Breast epithelium (tissue), 4 donors: ENCODE data around the gene ZNF211. TPM values are rescaled to one million over a fixed set of nuclear protein-coding genes. Genes with fewer than 3 reads are reported as not detected.
A peak's percentile ranks its signal among the peaks of the same experiment; 100 is the strongest.

Experiments used
- DNase-seq, 2 donors: peaks; one replicate each; pipeline ENCODE4 v3.0.0-alpha.2; 2019; ENCODE audit warnings: low spot score in 2 of 2
- H3K27ac ChIP-seq, 2 donors: fragments of 200-600 bp; sonication (generic) in 1 of 2; one replicate each; pipeline ENCODE4 v1.5.1; 2016 to 2019; ENCODE audit warnings: mild to moderate bottlenecking in 1 of 2
- H3K27me3 ChIP-seq, 2 donors: fragments of 200-600 bp; sonication (generic) in 1 of 2; one replicate each; pipeline versions ENCODE4 v1.5.1 to v1.6.0; 2017 to 2019; ENCODE audit warnings: control low read depth in 1 of 2, mild to moderate bottlenecking in 1 of 2
- H3K36me3 ChIP-seq: fragments of 200-600 bp; one replicate; pipeline ENCODE4 v1.5.1; 2019
- H3K4me1 ChIP-seq, 2 donors: fragments of 200-600 bp; sonication (generic); one replicate each; pipeline ENCODE4 v1.5.1; 2016 to 2019; ENCODE audit warnings: control low read depth in 1 of 2
- H3K4me3 ChIP-seq, 3 donors: fragments of 200-600 bp; sonication (generic); 1 replicate in 2 of 3; 2 replicates in 1 of 3; pipeline ENCODE4 v1.5.1; 2016 to 2019; ENCODE audit warnings: mild to moderate bottlenecking in 3 of 3, moderate library complexity in 2 of 3
- H3K9me3 ChIP-seq, 2 donors: fragments of 200-600 bp; sonication (generic) in 1 of 2; one replicate each; pipeline ENCODE4 v1.5.1; 2016 to 2019; ENCODE audit warnings: control low read depth in 1 of 2
- POLR2A ChIP-seq: fragments of 450-650 bp; IDR thresholded peaks from one replicate; pipeline ENCODE4 v1.6.1; 2016; ENCODE audit warnings: antibody characterized with exemption, mild to moderate bottlenecking, moderate library complexity
- POLR2AphosphoS5 ChIP-seq, 3 donors: sonication (generic); formaldehyde crosslinking; IDR thresholded peaks; one replicate each; pipeline ENCODE4 v1.6.1; 2017; ENCODE audit warnings: antibody characterized with exemption in 3 of 3
- intact Hi-C: fragments of 100-400 bp; cut with DNase I; formaldehyde crosslinking; loops from one replicate; pipeline ENCODE4 v1.15.1; 2023; ENCODE audit warnings: low total_unique reads
- total RNA-seq, 3 donors: library from RNA; depleted of rRNA; stranded (reverse); fragments of >200 nt; gene quantifications; one replicate each; pipeline ENCODE4 v1.1.0, GENCODE V29; 2016
- TF ChIP-seq, protein P1 (sequence below), 3 donors: fragments of 450-650 bp; IDR thresholded peaks; one replicate each; pipeline ENCODE4 v1.5.1; 2016 to 2017; ENCODE audit warnings: antibody characterized with exemption in 3 of 3, mild to moderate bottlenecking in 3 of 3, moderate library complexity in 3 of 3

Gene ZNF211
- total RNA-seq, 3 donors from 2014 or later = 8.2 to 23.1 (median 16.4) TPM

DNA sequence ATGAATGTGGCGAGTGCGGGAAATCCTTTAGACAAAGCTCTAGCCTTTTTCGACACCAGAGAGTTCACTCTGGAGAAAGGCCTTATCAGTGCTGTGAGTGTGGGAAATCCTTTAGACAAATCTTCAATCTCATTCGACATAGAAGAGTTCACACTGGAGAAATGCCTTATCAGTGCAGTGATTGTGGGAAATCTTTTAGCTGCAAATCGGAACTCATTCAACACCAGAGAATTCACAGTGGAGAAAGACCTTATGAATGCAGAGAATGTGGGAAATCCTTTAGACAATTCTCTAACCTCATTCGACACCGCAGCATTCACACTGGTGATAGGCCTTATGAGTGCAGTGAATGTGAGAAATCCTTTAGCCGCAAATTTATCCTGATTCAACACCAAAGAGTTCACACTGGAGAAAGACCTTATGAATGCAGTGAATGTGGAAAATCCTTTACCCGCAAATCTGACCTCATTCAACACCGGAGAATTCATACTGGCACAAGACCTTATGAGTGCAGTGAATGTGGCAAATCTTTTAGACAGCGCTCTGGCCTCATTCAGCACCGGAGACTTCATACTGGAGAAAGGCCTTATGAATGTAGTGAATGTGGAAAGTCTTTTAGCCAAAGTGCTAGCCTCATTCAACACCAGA lies 54.5 kb downstream of the ZNF211 start:
- H3K27ac ChIP-seq = no peak overlapping the region
- peaks cover 86 to 95% of the 10 kb centered on the region in 2 donors for H3K9me3 ChIP-seq
- H3K4me3 ChIP-seq = peak overlapping the region in 1 of 3 donors; percentile 4
- H3K4me1 ChIP-seq = no peaks in the 10 kb centered on the region
- H3K36me3 ChIP-seq = peaks cover 22% of the 10 kb centered on the region
- intact Hi-C loops = no loop called here
- TF ChIP-seq POLR2AphosphoS5 (IDR thresholded peaks at IDR 0.05) (no peak), POLR2A (no peak)
- TF ChIP-seq, protein P1, sequence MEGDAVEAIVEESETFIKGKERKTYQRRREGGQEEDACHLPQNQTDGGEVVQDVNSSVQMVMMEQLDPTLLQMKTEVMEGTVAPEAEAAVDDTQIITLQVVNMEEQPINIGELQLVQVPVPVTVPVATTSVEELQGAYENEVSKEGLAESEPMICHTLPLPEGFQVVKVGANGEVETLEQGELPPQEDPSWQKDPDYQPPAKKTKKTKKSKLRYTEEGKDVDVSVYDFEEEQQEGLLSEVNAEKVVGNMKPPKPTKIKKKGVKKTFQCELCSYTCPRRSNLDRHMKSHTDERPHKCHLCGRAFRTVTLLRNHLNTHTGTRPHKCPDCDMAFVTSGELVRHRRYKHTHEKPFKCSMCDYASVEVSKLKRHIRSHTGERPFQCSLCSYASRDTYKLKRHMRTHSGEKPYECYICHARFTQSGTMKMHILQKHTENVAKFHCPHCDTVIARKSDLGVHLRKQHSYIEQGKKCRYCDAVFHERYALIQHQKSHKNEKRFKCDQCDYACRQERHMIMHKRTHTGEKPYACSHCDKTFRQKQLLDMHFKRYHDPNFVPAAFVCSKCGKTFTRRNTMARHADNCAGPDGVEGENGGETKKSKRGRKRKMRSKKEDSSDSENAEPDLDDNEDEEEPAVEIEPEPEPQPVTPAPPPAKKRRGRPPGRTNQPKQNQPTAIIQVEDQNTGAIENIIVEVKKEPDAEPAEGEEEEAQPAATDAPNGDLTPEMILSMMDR (IDR thresholded peaks at IDR 0.05) = no peak
- no peak for DNase-seq
- H3K27me3 ChIP-seq = no peaks in the 10 kb centered on the region

DNA sequence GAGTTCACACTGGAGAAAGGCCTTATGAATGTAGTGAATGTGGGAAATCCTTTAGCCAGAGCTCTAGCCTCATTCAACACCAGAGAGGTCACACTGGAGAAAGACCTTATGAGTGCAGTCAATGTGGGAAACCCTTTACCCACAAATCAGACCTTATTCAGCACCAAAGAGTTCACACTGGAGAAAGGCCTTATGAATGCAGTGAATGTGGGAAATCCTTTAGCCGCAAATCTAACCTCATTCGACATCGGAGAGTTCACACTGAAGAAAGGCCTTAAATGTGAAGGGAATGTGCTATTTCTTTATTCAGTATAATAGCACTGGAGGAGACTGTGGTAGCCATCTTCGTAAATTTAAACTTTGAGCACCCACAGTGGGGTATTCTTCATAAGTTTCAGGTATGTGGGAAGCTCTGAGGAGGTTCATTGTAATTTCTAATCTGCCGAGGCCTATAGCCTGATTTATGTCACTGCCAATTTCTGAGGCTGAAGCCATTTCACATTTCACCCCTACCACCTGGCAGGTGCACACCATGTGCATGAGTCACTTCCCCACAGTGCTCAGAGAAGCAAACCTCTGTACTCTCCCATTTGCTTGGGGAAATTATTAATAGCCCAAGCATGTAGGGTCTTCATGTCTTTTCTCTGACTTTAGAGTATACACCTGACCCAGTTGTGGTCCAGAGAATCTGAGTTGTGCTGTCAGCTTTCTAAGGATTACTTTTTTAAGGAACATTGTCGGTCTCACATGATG lies 55.2 kb downstream of the ZNF211 start:
- Histone ChIP-seq H3K9me3 (peaks cover 87 to 98% of the 10 kb centered on the region in 2 donors), H3K36me3 (peaks cover 22% of the 10 kb centered on the region), H3K27ac (no peak overlapping the region), H3K27me3 (no peaks in the 10 kb centered on the region), H3K4me3 (no peak overlapping the region), H3K4me1 (no peaks in the 10 kb centered on the region)
- no peak for DNase-seq
- intact Hi-C loops = no loop called here
- no peak for TF ChIP-seq POLR2AphosphoS5 (IDR thresholded peaks at IDR 0.05)
- TF ChIP-seq POLR2A = no peak
- TF ChIP-seq, protein P1 (IDR thresholded peaks at IDR 0.05) = no peak

DNA sequence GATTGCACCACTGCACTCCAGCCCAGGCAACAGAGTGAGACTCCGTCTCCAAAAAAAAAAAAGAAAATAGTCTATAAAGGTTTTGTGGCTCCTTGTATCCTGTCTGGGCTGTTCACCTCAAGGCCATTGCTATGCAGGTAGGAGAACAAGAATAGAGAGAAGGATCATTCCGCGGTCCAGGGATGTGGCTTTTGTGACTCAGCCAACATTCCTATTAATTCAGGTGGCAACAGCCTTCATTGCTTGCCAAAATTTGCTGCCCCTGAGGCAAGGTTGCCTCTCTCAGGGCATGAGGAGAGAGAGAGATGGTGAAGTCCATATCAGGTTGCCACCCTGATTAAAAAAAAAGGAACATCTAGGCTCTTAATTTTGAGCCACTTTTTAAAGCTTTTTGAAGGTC lies 56.8 kb downstream of the ZNF211 start:
- H3K9me3 ChIP-seq = peaks cover 87 to 98% of the 10 kb centered on the region in 2 donors
- peak; percentile 67 to 78 for DNase-seq
- H3K36me3 ChIP-seq = peaks cover 22% of the 10 kb centered on the region
- peak overlapping the region in 1 of 3 donors; percentile 37 for H3K4me3 ChIP-seq
- H3K4me1 ChIP-seq = no peaks in the 10 kb centered on the region
- H3K27me3 ChIP-seq = no peaks in the 10 kb centered on the region
- TF ChIP-seq POLR2A = no peak
- TF ChIP-seq, protein P1 (IDR thresholded peaks at IDR 0.05) = no peak
- peak in 1 of 3 donors; percentile 55 for TF ChIP-seq POLR2AphosphoS5 (IDR thresholded peaks at IDR 0.05)
- peak overlapping the region in 1 of 2 donors; percentile 18 for H3K27ac ChIP-seq
- intact Hi-C loops = no loop called here

Other genes starting within 250 kb of the ZNF211 start
- 10 to 100 TPM; 23.6 to 34.5 (median 31.8) TPM for gene ZNF548, start 243.3 kb upstream of the ZNF211 start, total RNA-seq
- gene ZNF17, start 222.0 kb upstream of the ZNF211 start, total RNA-seq = 10 to 100 TPM; 10.5 to 22.0 (median 11.2) TPM
- gene ZNF749, start 197.8 kb upstream of the ZNF211 start, total RNA-seq = 10 to 100 TPM in 1 of 3 donors, 1 to 10 TPM in 2; 3.4 to 11.1 (median 8.5) TPM
- gene VN1R1, start 176.0 kb upstream of the ZNF211 start, total RNA-seq = 1 to 10 TPM in 2 of 3 donors, under 1 TPM in 1; 0.96 to 2.5 (median 2.0) TPM
- 10 to 100 TPM in 2 of 3 donors, 1 to 10 TPM in 1; 8.5 to 26.9 (median 19.7) TPM for gene ZNF772, start 155.6 kb upstream of the ZNF211 start, total RNA-seq
- 10 to 100 TPM; 10.2 to 13.0 (median 12.5) TPM for gene ZNF419, start 145.4 kb upstream of the ZNF211 start, total RNA-seq
- gene ZNF773, start 133.2 kb upstream of the ZNF211 start, total RNA-seq = 10 to 100 TPM in 2 of 3 donors, 1 to 10 TPM in 1; 9.3 to 26.2 (median 12.8) TPM
- 10 to 100 TPM in 1 of 3 donors, 1 to 10 TPM in 2; 3.7 to 11.6 (median 7.9) TPM for gene ZNF549, start 105.8 kb upstream of the ZNF211 start, total RNA-seq
- gene ZNF550, start 73.3 kb upstream of the ZNF211 start, total RNA-seq = 10 to 100 TPM in 2 of 3 donors, 1 to 10 TPM in 1; 5.4 to 15.5 (median 15.1) TPM
- 1 to 10 TPM; 2.7 to 6.4 (median 6.2) TPM for gene ZNF416, start 54.3 kb upstream of the ZNF211 start, total RNA-seq
- 1 to 10 TPM; 2.2 to 8.9 (median 6.9) TPM for gene ZIK1, start 49.0 kb upstream of the ZNF211 start, total RNA-seq
- 1 to 10 TPM; 2.9 to 6.9 (median 5.3) TPM for gene ZNF530, start 33.3 kb upstream of the ZNF211 start, total RNA-seq
- 10 to 100 TPM; 18.2 to 31.6 (median 18.4) TPM for gene ZNF134, start 18.9 kb upstream of the ZNF211 start, total RNA-seq
- not detected for gene ZSCAN4, start 35.8 kb downstream of the ZNF211 start, total RNA-seq
- 10 to 100 TPM in 2 of 3 donors, 1 to 10 TPM in 1; 7.4 to 28.0 (median 19.3) TPM for gene ZNF551, start 48.8 kb downstream of the ZNF211 start, total RNA-seq
- 1 to 10 TPM in 2 of 3 donors, under 1 TPM in 1; 0.96 to 7.8 (median 6.2) TPM for gene ZNF154, start 76.0 kb downstream of the ZNF211 start, total RNA-seq
- 10 to 100 TPM in 1 of 3 donors, 1 to 10 TPM in 2; 4.0 to 13.5 (median 7.9) TPM for gene ZNF671, start 94.5 kb downstream of the ZNF211 start, total RNA-seq
- gene ZNF776, start 113.6 kb downstream of the ZNF211 start, total RNA-seq = 10 to 100 TPM in 2 of 3 donors, 1 to 10 TPM in 1; 8.5 to 31.8 (median 21.0) TPM
- gene ZNF586, start 136.5 kb downstream of the ZNF211 start, total RNA-seq = 10 to 100 TPM in 2 of 3 donors, 1 to 10 TPM in 1; 9.9 to 40.5 (median 13.4) TPM
- gene ZNF552, start 181.7 kb downstream of the ZNF211 start, total RNA-seq = 10 to 100 TPM in 2 of 3 donors, 1 to 10 TPM in 1; 4.0 to 71.4 (median 54.9) TPM
- gene ZNF587B, start 197.1 kb downstream of the ZNF211 start, total RNA-seq = 10 to 100 TPM; 10.7 to 26.6 (median 25.2) TPM
- 10 to 100 TPM; 14.4 to 45.4 (median 35.1) TPM for gene ZNF587, start 216.7 kb downstream of the ZNF211 start, total RNA-seq